HG02763 (cell line): ENCODE measurements around the gene GLRX.

Experiments
- ATAC-seq: cut with Tn5 transposase; IDR thresholded peaks from one replicate; pipeline ENCODE4 v1.9.1; 2021; ENCODE audit warnings: mild to moderate bottlenecking, moderate library complexity; ENCODE audit not compliant: unreplicated experiment

GLRX gene

DNA sequence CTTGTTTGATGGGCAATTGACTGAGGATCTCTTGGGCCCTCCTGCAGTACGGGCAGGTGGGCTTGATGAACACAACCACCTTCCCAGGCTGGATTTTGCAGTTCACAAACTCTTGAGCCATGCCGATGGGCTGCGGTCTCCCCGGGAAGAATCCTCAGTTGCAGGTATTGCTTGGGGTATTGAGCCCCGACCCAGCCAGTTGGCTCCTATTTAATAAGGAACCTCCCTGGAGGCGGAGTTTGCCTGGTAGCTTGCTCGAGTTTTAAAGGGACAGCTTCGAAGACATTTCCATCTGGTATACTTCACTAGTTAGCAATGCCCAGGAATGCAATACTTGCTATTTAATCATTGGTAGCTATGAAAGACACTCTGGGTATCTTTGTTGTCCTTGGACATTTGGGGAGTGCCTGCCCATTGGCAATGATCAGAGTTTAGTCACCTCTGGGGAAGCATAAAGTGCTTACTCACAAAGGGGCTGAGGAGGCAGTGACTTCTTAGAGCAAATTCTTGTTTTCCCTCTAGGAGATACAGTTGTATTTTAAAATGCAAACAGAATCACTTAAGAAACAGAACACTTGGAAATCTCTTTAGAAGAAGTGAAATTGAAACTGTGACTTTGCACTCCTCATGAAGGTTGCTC is at the start of gene GLRX:
Gene GLRX (minus strand): TSS at position 185 of the 640 bp plus-strand sequence. CDS start 64 bp downstream, at position 121.
- ATAC-seq = peak; percentile 47

DNA sequence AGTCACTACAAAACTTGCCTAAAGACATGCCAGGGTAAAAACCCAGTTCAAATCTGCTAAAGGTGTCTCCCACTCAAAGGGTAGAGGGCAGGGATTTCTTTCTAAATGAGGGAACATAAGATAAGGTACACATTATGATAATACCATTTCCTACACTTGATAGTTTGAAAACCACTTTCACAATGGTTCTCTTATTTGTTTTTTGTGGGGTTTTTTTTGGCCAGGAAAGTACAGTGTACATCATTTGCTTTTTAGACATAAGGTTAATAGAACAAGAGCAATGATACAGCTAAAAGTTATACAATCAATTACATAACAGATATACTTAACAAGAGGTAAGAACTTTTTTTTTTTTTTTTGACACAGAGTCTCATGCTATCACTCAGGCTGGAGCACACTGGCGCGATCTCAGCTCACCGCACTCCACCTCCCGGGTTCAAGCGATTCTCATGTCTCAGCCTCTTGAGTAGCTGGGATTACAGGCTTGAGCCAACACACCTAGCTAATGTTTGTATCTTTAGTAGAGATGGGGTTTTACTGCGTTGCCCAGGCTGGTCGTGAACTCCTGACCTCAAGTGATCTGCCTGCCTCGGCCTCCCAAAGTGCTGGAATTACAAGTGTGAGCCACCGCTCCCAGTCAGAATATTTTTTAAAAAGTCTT is 48.8 kb upstream of the GLRX start:
- no peak for ATAC-seq

DNA sequence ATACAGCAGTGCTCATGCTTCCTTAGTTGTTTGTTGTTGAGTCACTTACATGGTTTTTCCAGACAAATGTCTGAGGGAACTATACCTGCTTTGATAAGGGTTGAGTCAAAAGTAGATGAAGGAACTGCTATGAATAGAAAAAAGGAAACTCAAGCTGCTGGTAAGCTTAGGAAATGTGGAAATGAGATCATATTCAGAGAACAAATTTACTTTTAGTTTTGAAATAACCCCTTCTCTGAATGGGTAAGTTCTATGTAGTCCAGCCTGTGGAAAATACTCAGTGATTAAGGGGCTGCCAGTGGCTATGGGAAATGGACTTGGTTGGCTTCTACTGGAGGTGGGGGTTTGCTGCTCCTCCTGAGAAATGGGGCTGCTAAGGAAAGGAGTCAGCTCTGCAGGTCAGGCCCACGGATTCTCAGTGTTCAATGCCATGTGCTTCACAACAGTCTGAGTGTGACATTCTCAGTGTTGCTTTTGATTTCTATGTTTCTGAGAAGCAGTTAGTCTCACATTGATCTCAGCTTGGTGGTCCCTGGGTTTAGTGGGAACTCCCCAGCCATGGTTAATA is 47.7 kb upstream of the GLRX start:
- ATAC-seq = peak; percentile 58

GRCh38 chr5:95869173-95869855 is 46.8 kb upstream of the GLRX start:
- peak; percentile 36 for ATAC-seq

GRCh38 chr5:95868136-95868535 is 45.6 kb upstream of the GLRX start:
- no peak for ATAC-seq

DNA sequence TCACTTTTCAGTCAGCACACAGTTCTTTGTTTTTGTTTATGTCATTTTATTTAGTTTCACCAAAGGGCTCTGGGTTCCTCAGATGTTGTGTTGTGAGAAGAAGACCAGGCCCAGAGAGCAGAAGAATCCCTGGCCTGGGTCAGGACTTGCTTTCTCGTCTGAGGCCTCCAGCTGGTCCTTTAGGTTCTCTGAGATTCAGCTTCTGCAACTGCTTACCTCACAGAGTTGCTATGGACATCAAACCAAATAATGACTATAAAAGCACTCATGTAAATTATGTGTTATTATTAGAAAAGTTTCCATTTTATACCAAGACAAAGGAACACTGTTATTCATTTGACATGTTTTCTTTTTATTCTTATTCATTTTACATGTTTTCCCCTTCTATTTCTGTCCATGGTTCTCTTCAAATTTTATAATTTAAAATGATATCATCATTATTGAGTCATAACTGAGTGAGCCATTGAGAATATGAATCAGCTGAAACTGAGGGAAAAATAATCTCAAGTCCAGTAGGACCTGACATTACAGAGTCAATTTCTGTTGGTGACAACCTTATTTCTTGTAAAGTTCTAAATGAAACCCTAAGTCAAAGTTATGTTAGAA is 44.0 kb upstream of the GLRX start:
- ATAC-seq = no peak

DNA sequence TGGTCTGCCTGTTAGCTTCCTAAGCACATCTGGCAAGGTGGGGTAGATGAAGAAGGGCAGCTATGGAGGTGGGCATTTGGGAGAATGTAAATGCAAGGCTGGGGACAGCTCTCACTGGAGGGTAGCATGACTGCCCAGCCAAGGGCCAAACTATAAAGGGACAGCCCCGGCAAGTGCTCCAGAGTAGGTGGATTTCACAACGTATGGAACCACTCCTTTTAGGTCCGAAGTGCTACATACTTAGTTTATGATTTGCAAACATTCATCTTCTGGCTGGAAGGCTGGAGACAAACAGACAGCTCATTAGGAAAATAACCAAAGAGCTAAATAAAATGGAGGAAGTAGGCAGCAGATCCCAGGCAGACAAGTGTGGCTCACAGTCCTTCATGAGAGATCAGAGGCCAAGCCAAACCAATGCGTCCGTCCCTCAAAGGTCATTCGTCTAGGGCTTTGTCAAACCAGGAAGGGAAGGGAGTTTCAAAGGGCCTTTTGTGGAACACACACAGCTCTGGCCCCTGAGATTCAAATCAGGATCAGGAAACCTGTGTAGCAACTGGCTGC is 42.5 kb upstream of the GLRX start:
- ATAC-seq = no peak

DNA sequence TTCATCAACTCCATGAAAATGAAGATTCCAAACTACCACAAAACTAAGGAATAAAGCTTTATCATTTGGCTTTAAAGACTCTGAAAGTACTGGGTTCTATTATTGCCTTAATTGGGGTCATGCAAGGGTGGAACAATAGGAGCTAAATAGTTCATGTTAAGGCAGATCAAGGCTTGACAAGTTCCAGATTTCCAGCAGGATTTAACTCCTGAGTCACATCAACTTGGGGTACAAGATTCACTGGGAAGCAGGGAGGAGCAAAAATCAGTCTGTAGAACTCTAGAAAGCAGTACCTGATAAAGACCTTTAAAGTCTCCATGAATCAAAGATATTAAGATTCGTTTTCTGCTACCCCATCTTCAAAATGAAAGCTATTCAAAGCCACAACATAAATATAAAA is 41.9 kb upstream of the GLRX start:
- ATAC-seq = no peak

- no peak for ATAC-seq
Measured at GRCh38 chr5:95863383-95863757, 40.8 kb upstream of the GLRX start.

- no peak for ATAC-seq
Measured at GRCh38 chr5:95862671-95863382, 40.3 kb upstream of the GLRX start.

DNA sequence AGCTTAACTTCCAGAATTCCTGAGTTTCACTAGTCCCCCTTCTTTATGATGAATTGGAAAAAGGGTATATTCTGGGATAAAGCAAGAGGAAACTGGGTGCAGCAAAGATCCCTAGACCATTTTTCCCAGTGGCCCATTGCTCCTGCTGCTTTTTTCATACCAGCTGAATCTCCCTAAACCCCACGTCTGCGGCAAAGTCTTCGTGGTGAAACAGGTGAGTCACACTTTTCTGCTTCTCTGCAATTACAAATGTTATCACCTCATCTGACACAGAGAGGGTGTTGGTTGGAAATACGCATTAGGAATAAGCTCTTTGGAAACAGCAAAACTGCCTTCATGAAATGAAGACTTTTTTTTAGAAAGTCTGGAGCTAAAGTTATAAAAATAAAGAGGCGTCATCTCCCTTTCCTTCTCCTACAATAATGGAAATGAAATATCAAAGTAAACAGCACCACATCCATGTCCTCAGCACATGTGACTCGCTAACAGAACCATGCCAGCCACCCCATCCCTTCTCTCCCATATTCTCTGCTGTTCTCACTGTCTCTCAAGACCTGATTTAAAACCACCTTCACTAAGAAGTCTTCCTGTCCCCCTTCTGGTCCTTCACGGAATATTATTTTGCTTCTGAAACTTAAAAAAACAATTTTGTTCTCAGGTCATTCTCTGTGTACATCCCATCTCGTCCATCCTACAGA is 39.5 kb upstream of the GLRX start:
- ATAC-seq = no peak

- no peak for ATAC-seq
Measured at GRCh38 chr5:95861221-95861863, 38.8 kb upstream of the GLRX start.

DNA sequence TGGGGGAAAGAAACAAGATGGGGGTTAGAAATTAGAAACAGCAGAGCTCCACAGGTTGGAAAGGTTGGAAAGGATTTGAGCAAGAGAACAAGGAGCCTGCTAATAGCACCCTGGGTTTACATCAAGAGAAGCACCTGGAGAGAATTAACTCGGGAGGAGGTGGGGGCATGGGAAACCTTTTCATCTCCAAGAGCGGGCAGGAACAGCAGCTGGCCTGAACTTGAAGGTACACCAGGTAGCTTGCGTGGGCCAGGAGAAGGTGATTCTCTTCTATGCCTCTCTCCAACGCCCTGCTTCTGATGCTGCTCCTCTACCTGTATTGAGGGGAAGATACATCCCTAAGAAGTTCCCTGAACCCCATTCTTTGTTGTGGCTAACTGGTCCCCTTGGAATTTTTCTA is 37.1 kb upstream of the GLRX start:
- no peak for ATAC-seq

DNA sequence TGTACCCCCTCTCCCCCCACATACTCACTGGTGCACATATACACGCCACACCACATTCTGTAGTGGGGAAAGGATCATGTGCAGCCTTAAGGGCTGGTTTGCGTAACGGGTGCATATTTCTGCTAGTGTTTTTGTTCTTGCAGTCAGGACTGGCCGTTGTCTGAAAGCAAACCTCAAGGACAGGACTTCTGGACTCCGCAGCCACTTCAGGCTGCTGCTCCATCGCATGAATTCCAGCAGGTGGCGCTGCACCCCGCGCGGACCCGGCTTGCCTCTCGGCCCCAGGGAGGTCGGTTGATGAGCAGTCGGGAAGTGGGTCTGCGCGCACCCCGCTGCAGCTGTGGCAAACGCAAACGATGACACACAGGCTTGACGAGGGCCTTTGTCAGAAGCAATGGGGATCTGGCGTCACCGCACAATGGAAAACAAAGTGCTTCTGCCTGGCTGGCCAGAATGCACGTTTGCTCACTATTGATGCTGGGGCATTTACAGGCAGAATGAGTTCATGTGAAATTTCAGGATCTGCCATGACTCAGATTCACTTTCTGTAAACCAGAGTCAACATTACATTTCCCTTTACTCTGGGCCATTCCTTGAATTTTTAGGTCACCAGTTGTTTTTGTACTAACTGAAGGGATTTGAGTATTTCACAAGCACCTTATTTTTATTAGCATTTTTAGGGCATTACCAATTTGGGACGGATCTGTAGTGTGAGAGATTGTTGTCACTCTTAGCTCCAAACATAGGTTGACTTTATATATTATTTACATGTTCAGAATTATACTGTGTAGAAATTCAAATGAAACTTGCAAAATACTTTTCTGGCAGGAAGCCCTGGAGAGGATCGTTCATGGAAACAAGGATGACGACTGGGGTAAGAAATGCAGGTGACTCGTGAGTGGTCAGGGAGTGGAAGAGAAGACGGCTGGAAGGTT is 36.4 kb upstream of the GLRX start:
- peak; percentile 91 for ATAC-seq

GRCh38 chr5:95858023-95858461 is 35.5 kb upstream of the GLRX start:
- ATAC-seq = no peak

GRCh38 chr5:95857185-95857945 is 34.8 kb upstream of the GLRX start:
- ATAC-seq = no peak

- no peak for ATAC-seq
Measured at GRCh38 chr5:95856501-95856981, 34.0 kb upstream of the GLRX start.
